HG03159 (cell line): ENCODE results near the gene MEX3C.

Experiments used
- ATAC-seq: cut with Tn5 transposase; IDR thresholded peaks from one replicate; pipeline ENCODE4 v1.9.1; 2021; ENCODE audit warnings: mild to moderate bottlenecking, moderate library complexity; ENCODE audit not compliant: unreplicated experiment

MEX3C gene

GRCh38 chr18:51154431-51155063, 42.9 kb downstream of the MEX3C start:
- ATAC-seq = no peak

- ATAC-seq = peak; percentile 76
Measured at GRCh38 chr18:51153659-51154371, 43.7 kb downstream of the MEX3C start.

DNA sequence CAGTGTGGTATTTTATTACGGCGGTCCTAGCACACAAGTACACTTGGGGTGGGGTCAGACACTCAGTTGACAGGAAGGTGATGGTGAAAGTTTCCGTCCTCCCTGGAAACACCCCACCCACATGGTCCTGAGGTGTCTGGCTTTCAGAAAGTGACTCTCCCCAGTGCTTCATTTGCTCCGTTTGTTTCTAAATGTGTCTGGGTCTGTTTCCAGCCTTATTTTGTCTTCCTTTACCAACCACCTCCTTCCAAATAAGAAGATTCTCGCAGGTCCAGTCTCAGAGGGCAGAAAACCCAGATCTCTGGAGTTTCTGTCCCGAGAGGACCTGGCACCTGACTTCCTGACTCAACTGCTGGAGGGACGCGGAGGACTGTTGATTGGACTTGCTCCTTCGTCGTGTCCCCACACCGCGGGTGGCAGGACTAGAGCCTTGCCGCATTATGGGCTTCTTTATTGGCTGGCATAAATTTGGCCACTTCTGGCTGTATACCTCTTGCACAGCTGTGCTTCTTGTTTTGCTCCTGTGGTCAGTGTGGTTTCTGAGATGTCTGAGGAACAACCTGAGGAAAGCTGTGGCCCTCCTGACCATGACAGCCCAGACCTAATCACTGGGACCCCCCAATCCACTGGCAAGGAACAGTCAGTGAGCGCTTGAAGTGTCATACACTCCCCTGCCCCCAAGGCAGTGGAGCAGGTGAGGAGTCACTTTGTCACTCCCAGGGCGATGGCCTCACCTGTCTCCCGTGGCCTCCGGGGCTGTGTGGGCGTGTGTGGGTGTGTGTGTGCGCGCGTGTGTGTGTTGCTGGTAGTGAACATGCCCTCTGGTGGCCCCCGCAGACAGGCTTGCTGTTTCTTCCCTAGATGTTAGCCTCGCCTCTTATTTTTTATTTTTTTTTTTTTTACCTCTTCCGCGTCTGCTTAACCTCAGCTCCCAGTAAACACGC, 45.6 kb downstream of the MEX3C start:
- ATAC-seq = peak; percentile 23

- no peak for ATAC-seq
Measured at GRCh38 chr18:51151185-51151567, 46.3 kb downstream of the MEX3C start.

DNA sequence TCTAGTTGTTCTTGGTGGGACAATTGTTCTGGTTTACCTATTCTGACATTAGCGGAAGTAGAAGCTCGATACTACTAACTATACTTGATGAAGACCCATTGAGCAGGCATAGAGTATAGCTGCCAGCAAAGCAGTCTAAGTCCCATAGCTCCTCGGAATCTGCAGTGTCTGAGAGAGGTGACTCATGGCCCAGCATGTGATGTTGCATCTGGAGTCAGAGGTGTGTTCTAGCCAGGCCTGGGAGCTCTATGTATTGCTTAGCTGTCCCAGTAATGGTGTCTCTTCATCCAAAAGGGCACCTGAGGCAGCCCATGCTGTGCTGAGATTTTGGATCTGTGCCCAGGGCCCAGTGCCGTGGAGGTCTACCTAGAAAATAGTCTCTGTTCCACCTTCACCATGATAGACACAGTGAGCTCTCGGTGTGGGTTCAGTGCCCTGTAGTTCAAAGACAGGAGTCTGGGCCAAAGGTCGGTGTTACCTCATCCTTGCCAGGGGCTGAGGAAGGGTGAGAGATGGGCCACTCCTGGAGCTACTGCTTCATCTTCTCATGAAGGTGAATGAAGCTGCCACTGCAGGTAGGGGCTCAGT, 47.3 kb downstream of the MEX3C start:
- ATAC-seq = no peak

- ATAC-seq = no peak
Measured at GRCh38 chr18:51149670-51150069, 47.8 kb downstream of the MEX3C start.

- no peak for ATAC-seq
Measured at GRCh38 chr18:51146909-51147308, 50.6 kb downstream of the MEX3C start.

DNA sequence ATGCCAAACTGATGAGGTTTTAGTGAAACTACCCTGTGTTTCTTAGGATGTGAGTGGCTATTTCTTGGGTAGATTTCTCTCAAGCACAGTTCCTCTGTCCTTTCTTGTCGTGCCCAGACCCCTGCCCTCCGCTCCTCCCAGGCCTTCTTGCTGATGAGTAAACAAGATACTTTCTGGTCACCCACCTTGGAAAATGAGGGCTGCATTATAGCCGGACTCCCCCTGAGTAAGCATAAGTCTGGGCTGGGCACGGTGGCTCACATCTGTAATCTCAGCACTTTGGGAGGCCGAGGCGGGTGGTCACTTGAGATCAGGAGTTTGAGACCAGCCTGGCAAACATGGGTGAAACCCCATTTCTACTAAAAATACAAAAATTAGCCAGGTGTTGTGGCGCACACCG, 58.5 kb downstream of the MEX3C start:
- no peak for ATAC-seq

DNA sequence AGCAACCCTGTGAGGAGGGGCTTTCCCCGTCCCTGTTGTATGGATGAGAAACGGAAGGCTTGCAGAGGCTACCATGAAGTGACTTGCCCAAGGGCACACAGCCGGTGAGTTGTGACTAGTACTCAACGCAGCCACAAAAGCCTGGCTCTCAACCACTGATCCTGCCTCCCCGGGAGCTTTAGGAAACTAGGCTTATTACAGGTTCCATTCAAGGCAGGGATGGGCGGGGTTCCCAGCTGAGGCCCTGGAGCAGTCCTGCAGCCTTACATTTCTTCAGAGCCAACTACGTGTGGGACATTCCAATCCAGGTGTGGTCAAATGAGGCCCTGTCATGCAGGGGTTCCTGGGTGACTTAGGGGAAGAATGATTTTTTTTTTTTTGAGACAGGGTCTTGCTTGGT, 59.6 kb downstream of the MEX3C start:
- ATAC-seq = no peak

GRCh38 chr18:51137026-51137729, 60.3 kb downstream of the MEX3C start:
- no peak for ATAC-seq

GRCh38 chr18:51135795-51136194, 61.7 kb downstream of the MEX3C start:
- ATAC-seq = no peak

- no peak for ATAC-seq
Measured at GRCh38 chr18:51135364-51135763, 62.1 kb downstream of the MEX3C start.

GRCh38 chr18:51134721-51135120, 62.8 kb downstream of the MEX3C start:
- no peak for ATAC-seq

DNA sequence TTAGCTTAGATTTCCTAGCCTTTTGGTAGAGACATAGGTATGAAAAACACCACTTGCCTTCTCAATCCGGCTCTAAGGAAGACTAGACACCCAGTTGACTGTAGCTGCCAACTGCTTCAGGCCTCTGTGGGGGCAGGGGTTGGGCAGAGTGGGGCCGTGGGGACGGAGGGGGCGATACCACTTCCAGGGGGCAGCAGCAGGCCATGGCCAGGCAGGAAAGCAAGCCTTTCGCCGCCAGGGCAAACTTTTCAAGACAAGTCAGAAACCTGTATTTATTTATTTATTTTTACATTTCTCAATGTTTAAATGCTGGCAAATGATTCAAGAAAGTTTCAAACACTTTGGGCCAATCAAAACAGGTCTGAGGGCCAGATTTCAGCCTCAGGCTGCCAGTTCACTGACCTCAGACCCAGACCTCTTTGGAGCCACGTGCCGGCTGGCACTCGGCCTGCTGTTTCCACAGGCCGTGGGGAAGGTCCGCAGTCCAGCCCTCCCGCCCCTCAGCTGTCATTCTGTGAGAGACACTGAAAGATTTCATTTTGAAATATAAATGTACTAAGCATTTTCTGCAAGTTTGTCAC, 63.8 kb downstream of the MEX3C start:
- ATAC-seq = no peak

DNA sequence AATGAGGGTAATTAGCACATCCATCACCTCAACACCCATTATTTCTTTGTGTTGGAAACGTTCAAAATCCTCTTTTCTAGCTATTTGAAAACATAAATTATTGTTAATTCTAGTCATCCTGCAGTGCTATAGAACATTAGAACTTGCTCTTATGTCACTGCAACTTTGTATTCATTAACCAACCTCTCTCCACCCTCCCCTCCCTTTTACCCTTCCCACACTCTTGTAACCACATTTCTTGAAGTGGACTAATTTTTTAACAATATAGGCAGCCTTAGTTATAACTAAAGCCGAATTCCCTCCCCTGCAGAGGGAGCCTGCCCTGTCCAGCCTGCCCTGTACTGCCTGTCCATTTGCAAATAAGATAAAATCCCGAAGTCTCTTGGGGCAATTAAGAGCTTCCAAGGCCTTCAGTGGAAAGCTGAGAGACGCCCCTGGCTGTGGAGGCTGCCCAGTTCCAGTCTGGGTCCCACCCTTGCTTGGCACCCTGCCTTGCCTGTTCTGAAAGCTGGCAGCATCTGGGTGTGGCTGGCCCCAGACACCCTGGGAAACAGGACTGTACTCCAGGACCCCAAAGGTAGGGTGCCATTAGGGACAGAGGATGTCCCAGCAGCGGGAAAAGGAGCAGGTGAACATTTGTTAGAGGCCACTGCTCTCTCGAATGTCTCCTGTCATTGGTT, 65.1 kb downstream of the MEX3C start:
- ATAC-seq = no peak

DNA sequence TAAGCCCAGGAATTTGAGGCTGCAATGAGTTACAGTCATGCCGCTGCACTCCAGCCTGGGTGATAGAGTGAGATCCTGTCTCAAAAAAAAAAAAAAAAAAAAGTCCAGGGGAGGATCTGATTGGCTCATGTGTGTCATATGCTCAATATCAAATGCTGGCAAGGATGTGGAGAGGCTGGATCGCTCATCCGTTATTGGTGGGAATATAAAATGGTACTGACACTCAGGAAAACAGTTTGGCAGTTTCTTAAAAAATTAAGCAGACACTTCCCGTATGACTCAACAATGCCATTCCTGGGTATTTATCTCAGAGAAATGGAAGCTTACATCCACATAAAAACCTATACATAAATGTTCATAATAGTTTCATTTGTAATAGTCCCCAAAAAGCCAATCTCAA, 68.9 kb downstream of the MEX3C start:
- ATAC-seq = no peak

- ATAC-seq = no peak
Measured at GRCh38 chr18:51127664-51128063, 69.8 kb downstream of the MEX3C start.

DNA sequence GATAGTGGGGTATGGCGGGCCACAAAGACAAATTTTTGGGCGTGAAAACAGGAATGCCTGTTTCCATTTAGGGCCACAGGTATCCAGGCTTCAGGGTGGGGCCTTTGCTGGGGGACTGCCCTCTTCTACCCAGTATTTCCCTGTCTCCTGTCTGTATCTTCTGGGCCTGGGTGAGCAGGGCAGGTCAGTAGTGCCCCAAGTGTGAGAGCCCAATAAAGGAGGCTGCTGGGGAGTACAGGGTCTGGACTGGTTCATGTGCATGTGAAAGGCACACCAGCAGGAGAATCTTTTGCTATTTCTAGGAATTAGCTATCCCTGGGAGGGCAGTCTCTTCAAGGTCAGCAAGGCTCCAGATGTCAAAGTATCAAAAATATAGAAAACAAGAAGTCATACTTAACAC, 71.5 kb downstream of the MEX3C start:
- no peak for ATAC-seq
